DND-41 (cell line): ENCODE results near the gene RELL1.

Source experiments
- ATAC-seq: fragments of 200-7000 bp; cut with Tn5 transposase; 3 replicates; pipeline ENCODE4 v1.9.1; 2021; ENCODE audit warnings: low read depth; ENCODE audit not compliant: insufficient read depth
- DNase-seq: peaks from one replicate; pipeline ENCODE4 v3.0.0-alpha.2; 2020
- H2AFZ ChIP-seq: 2 replicates; pipeline ENCODE4 v1.6.0; 2012; ENCODE audit warnings: low read depth, low read length
- H3K27ac ChIP-seq: 2 replicates; pipeline ENCODE4 v1.5.1; 2012; ENCODE audit warnings: low read length, inconsistent platforms
- H3K27me3 ChIP-seq: fragments of 200-600 bp; sonication (generic); 2 replicates; pipeline ENCODE4 v1.6.0; 2012; ENCODE audit warnings: low read length, mild to moderate bottlenecking, inconsistent platforms; ENCODE audit not compliant: insufficient read depth, poor library complexity
- H3K36me3 ChIP-seq: 2 replicates; pipeline ENCODE4 v1.5.1; 2012; ENCODE audit warnings: low read length, inconsistent platforms; ENCODE audit not compliant: insufficient read depth
- H3K4me1 ChIP-seq: 2 replicates; pipeline ENCODE4 v1.5.1; 2012; ENCODE audit warnings: mild to moderate bottlenecking, low read length; ENCODE audit not compliant: insufficient read depth
- H3K4me2 ChIP-seq: 2 replicates; pipeline ENCODE4 v1.6.0; 2012; ENCODE audit warnings: mild to moderate bottlenecking, moderate library complexity, low read length, inconsistent platforms; ENCODE audit not compliant: insufficient read depth
- H3K4me3 ChIP-seq, 2 experiments: fragments of 200-600 bp in 1 of 2; shearing (Covaris generic) in 1 of 2; 2 replicates each; pipeline ENCODE4 v1.5.1; 2012 to 2016; ENCODE audit warnings: inconsistent platforms in 2 of 2, low read length in 2 of 2, mild to moderate bottlenecking in 2 of 2, low read depth in 1 of 2, moderate library complexity in 1 of 2
- H3K79me2 ChIP-seq: 2 replicates; pipeline ENCODE4 v1.6.0; 2012; ENCODE audit warnings: low read length, inconsistent platforms; ENCODE audit not compliant: insufficient read depth
- H3K9ac ChIP-seq: 2 replicates; pipeline ENCODE4 v1.6.0; 2012; ENCODE audit warnings: low read depth, mild to moderate bottlenecking, inconsistent platforms, low read length, moderate library complexity
- H3K9me3 ChIP-seq: 2 replicates; pipeline ENCODE4 v1.5.1; 2012; ENCODE audit warnings: low read length, moderate library complexity, mild to moderate bottlenecking, inconsistent platforms; ENCODE audit not compliant: insufficient read depth, severe bottlenecking
- H4K20me1 ChIP-seq: 2 replicates; pipeline ENCODE4 v1.6.0; 2012; ENCODE audit warnings: low read length; ENCODE audit not compliant: insufficient read depth
- CTCF ChIP-seq: IDR thresholded peaks from 2 replicates; pipeline ENCODE4 v1.5.1; 2012; ENCODE audit warnings: borderline replicate concordance, low read length, moderate library complexity, mild to moderate bottlenecking; ENCODE audit not compliant: poor library complexity, severe bottlenecking; ENCODE audit errors: extremely low read depth
- EZH2 ChIP-seq: IDR thresholded peaks from 3 replicates; pipeline ENCODE4 v1.6.1; 2012; ENCODE audit warnings: borderline replicate concordance, low read depth, mild to moderate bottlenecking, moderate library complexity, low read length, inconsistent platforms; ENCODE audit not compliant: severe bottlenecking

RELL1 gene

GRCh38 chr4:37602454-37603069 lies 83.6 kb downstream of the RELL1 start:
- H3K36me3 ChIP-seq = no peaks in the 10 kb centered on the region
- TF ChIP-seq CTCF (no peak), EZH2 (no peak)
- peaks cover 4% of the 10 kb centered on the region; the same call in 1 of the 2 replicates for H3K4me1 ChIP-seq
- ATAC-seq = no peak
- no peak overlapping the region for H3K4me3 ChIP-seq
- no peak overlapping the region for H3K9ac ChIP-seq
- no peak overlapping the region; the same call in 1 of the 2 replicates for H2AFZ ChIP-seq
- H3K9me3 ChIP-seq = no peaks in the 10 kb centered on the region
- DNase-seq = no peak
- no peak overlapping the region for H3K27ac ChIP-seq
- no peaks in the 10 kb centered on the region for H3K79me2 ChIP-seq
- no peaks in the 10 kb centered on the region for H4K20me1 ChIP-seq
- H3K4me2 ChIP-seq = no peak overlapping the region
- no peaks in the 10 kb centered on the region for H3K27me3 ChIP-seq

GRCh38 chr4:37601531-37601930 lies 84.6 kb downstream of the RELL1 start:
- H3K4me1 ChIP-seq = peaks cover 4% of the 10 kb centered on the region; the same call in 1 of the 2 replicates
- H3K4me3 ChIP-seq = no peak overlapping the region
- H3K4me2 ChIP-seq = no peak overlapping the region
- no peaks in the 10 kb centered on the region for H4K20me1 ChIP-seq
- H3K9me3 ChIP-seq = no peaks in the 10 kb centered on the region
- H3K27ac ChIP-seq = no peak overlapping the region
- DNase-seq (no peak), ATAC-seq (no peak)
- H3K79me2 ChIP-seq = no peaks in the 10 kb centered on the region
- no peak overlapping the region for H2AFZ ChIP-seq
- TF ChIP-seq CTCF (no peak), EZH2 (no peak)
- H3K9ac ChIP-seq = no peak overlapping the region
- H3K27me3 ChIP-seq = no peaks in the 10 kb centered on the region
- H3K36me3 ChIP-seq = no peaks in the 10 kb centered on the region

GRCh38 chr4:37599092-37599790 lies 86.9 kb downstream of the RELL1 start:
- no peaks in the 10 kb centered on the region for H4K20me1 ChIP-seq
- no peak overlapping the region for H2AFZ ChIP-seq
- H3K79me2 ChIP-seq = no peaks in the 10 kb centered on the region
- DNase-seq (no peak), ATAC-seq (no peak)
- H3K27ac ChIP-seq = no peak overlapping the region
- no peak overlapping the region for H3K4me3 ChIP-seq
- TF ChIP-seq CTCF (no peak), EZH2 (no peak)
- peaks cover 4% of the 10 kb centered on the region; the same call in 1 of the 2 replicates for H3K4me1 ChIP-seq
- H3K36me3 ChIP-seq = no peaks in the 10 kb centered on the region
- no peak overlapping the region for H3K9ac ChIP-seq
- H3K4me2 ChIP-seq = no peak overlapping the region
- no peaks in the 10 kb centered on the region for H3K27me3 ChIP-seq
- no peaks in the 10 kb centered on the region for H3K9me3 ChIP-seq

- H3K27ac ChIP-seq = no peak overlapping the region
- no peak for DNase-seq
- H3K9me3 ChIP-seq = no peaks in the 10 kb centered on the region
- no peaks in the 10 kb centered on the region for H4K20me1 ChIP-seq
- H3K4me2 ChIP-seq = no peak overlapping the region
- no peaks in the 10 kb centered on the region for H3K36me3 ChIP-seq
- no peaks in the 10 kb centered on the region for H3K4me1 ChIP-seq
- H3K79me2 ChIP-seq = no peaks in the 10 kb centered on the region
- TF ChIP-seq CTCF = no peak
- no peak for TF ChIP-seq EZH2
- no peak for ATAC-seq
- no peak overlapping the region for H2AFZ ChIP-seq
- no peak overlapping the region for H3K9ac ChIP-seq
- H3K27me3 ChIP-seq = no peaks in the 10 kb centered on the region
- no peak overlapping the region for H3K4me3 ChIP-seq
Observed at GRCh38 chr4:37597034-37597433, 89.1 kb downstream of the RELL1 start.
